AG09319 (cell line): Measurements from ENCODE around the gene HSPB3.
"Not testable (repeated sequence)": the region's sequence is repeated elsewhere in the genome, so short reads cannot be mapped to it uniquely, and the experiment has no call there.

Source experiments
- DNase-seq: peaks from one replicate; pipeline ENCODE4 v3.0.0-alpha.2; 2010; ENCODE audit warnings: low read depth; ENCODE audit errors: extremely low read depth
- CTCF ChIP-seq: IDR thresholded peaks from 2 replicates; pipeline ENCODE4 v1.5.1; 2011; ENCODE audit warnings: low read depth, mild to moderate bottlenecking, inconsistent platforms, low read length, moderate library complexity

The HSPB3 gene

DNA sequence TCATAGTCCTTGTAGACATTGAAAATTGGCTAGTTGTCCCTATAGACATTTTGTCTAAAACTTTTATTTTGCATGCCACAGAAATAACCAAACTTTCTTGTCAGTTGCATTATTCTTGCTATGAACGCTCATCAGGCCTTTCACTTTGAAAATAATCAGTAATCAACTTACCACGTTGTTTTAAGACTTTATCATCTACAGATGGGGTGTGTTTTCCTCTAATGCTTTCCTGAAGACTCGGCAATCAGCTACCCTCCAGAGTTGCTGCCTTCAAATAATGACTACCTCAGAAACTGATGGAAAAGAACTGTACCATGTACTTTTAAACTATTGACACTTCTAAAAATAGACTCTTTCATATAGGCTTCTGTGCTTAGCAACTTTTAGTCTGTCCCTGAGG, 33.5 kb upstream of the HSPB3 start:
- TF ChIP-seq CTCF = no peak

GRCh38 chr5:54425258-54425657, 30.2 kb upstream of the HSPB3 start:
- no peak for DNase-seq
- TF ChIP-seq CTCF = no peak

More for the DNA sequence above, 33.5 kb upstream of the HSPB3 start:
- DNase-seq = no peak

GRCh38 chr5:54426209-54426608, 29.3 kb upstream of the HSPB3 start:
- TF ChIP-seq CTCF = no peak
- no peak for DNase-seq

- DNase-seq = not testable (repeated sequence)
These were observed 20.8 kb upstream of the HSPB3 start for GRCh38 chr5:54434650-54435049.

DNA sequence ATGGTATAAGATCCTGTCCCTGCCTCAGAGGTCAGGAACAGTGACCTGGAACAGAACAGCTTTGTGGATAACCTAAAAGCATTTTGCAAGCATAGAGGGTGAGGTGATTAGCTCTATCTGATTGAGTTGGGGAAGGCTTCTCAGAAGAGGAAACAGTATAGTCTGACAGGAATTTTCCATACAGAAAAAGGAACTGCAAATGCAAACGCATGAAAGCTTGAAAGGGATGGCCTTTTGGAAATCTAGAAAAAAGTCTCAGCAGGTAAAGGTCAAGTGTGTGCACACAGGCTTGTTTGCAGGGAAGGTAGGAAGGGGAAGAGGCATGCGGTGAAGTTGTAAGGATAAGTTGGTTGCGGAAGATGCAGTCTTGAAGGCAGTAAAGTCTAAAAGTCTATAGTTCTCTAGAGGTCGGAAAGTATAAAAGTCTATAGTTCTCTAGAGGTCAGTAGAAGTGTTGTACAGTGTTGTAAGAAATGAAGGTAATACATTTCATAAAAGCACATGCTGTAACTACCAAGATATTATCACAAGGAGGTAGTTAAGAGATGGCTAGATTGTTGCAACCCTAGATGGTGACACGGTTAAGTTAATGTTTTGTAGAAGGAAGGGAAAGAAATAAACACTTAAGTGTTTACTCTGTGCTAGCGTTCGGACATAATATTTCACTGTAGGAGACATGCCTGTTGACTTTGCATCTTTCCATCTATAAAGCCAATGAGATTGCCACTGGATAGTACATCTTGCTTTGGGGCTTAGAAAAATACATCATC, 16.7 kb upstream of the HSPB3 start:
- no peak for DNase-seq
- TF ChIP-seq CTCF = no peak

DNA sequence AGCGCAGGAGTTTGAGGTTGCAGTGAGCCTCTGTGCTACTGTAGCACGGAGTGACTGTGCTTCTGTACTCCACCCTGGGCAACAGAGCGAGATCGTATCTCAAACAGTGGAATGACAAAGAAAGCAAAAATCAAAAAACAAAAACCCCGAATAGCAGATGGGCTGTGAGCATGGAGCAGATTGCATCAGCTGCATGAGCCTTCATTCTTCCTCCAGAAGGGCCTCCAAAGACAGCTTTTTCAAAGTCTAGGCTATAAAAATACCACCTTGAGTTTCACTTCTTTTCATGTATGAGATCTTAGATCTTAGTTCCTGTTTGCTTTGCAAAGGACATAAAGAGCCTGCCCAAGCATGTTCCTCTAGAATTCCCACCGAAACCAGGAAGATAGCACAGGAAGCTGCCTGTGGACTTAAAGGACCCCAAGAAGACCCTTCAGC, 15.0 kb upstream of the HSPB3 start:
- DNase-seq = no peak
- no peak for TF ChIP-seq CTCF

DNA sequence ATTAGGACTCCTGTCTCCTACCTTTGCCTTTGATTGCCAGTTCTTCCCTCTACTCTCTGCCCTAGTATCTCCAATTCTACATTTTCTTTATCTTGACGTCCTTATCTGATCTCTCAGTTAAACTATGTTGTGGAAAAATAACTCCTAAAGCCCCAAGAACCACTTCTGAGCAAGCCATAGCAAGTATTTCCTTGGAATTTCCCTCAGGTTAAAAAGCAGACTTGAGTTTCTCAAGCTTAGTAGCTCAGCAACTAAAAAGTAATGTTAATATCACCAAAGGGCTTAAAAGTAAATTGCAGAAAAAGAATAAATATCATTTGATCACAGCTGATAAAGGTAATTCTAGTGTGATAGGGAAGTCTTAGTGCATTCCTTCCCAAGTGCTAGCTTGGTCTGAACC, 13.2 kb upstream of the HSPB3 start:
- DNase-seq = no peak
- no peak for TF ChIP-seq CTCF

DNA sequence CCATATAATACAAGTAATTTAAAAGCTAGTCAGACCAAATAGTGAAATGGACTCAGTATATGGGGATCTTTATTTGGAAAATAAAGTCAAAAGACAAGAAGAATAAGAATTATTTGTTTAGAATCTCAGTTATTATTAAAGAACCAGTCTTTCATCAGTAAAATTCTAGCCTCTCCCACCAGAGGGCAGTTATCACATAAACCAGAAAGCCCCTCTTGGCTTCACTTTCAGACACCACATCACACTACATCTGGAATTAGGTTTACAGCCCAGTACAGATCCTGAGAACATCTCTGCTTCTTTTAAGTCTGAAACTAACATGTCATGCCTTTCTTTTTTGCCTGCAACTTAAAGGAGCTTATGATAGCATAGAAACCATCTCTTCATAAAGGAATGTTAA, 12.2 kb upstream of the HSPB3 start:
- TF ChIP-seq CTCF = peak; percentile 58
- peak; percentile 38 for DNase-seq
